H1 (cell line): ENCODE results near the gene CD79A. TPM values are rescaled to one million over a fixed set of nuclear protein-coding genes. Genes with fewer than 3 reads are reported as not detected.

Experiments used
- CTCF ChIA-PET: fragments of 300-600 bp; sonication (Branson Sonifier 250); formaldehyde crosslinking; loops from one replicate; lab custom pipeline; 2021; ENCODE audit not compliant: partially characterized antibody; lab: Charles Lee
- POLR2A ChIA-PET: fragments of 300-600 bp; sonication (Branson Sonifier 250); formaldehyde crosslinking; loops from one replicate; lab custom pipeline; 2021; ENCODE audit warnings: inconsistent platforms; ENCODE audit not compliant: partially characterized antibody; lab: Charles Lee
- DNase-seq, 2 experiments: peaks; one replicate each; pipeline versions ENCODE4 v3.0.0 to v3.0.0-alpha.2; 2010 to 2022; ENCODE audit warnings: low spot score in 2 of 2, low read depth in 1 of 2, mixed read lengths in 1 of 2
- FAIRE-seq: peaks from 2 replicates; lab custom pipeline; 2011; peaks lifted over from hg19 to GRCh38; lab: Jason Lieb, UNC
- H2AFZ ChIP-seq: 2 replicates; pipeline ENCODE4 v1.8.1; 2012; ENCODE audit warnings: low read length, inconsistent platforms
- H2AK5ac ChIP-seq: 2 replicates; pipeline ENCODE4 v1.6.1; 2013; ENCODE audit warnings: low read depth, low read length
- H2BK120ac ChIP-seq: replicated peaks from 2 replicates; pipeline ENCODE3; 2013; ENCODE audit warnings: low read depth, low read length, inconsistent platforms
- H2BK12ac ChIP-seq: 2 replicates; pipeline ENCODE4 v1.6.1; 2013; ENCODE audit warnings: low read depth, low read length
- H2BK15ac ChIP-seq: 2 replicates; pipeline ENCODE4 v1.6.1; 2013; ENCODE audit warnings: low read length
- H2BK20ac ChIP-seq: 2 replicates; pipeline ENCODE4 v1.6.1; 2013; ENCODE audit warnings: low read length
- H2BK5ac ChIP-seq: 2 replicates; pipeline ENCODE4 v1.6.1; 2013; ENCODE audit warnings: low read depth, low read length
- H3K14ac ChIP-seq: 2 replicates; pipeline ENCODE4 v1.6.1; 2013; ENCODE audit warnings: inconsistent platforms; ENCODE audit not compliant: insufficient read length
- H3K18ac ChIP-seq: 2 replicates; pipeline ENCODE4 v1.6.1; 2013; ENCODE audit warnings: low read length; ENCODE audit errors: extremely low read depth
- H3K23ac ChIP-seq: 2 replicates; pipeline ENCODE4 v1.6.1; 2013; ENCODE audit warnings: inconsistent platforms; ENCODE audit not compliant: insufficient read length
- H3K23me2 ChIP-seq: 2 replicates; pipeline ENCODE4 v1.6.1; 2013; ENCODE audit warnings: low read depth, low read length
- H3K27ac ChIP-seq: 2 replicates; pipeline ENCODE4 v1.6.1; 2011; ENCODE audit warnings: low read depth, low read length, inconsistent platforms
- H3K27me3 ChIP-seq, 4 experiments: replicated peaks in 1 of 4; 1 replicate in 1 of 4; 2 replicates in 3 of 4; pipeline versions ENCODE4 v1.6.1 to v1.8.1; 2011 to 2013; ENCODE audit warnings: low read length in 3 of 4, mild to moderate bottlenecking in 3 of 4, inconsistent platforms in 2 of 4, mixed read lengths in 2 of 4, moderate library complexity in 1 of 4; ENCODE audit not compliant: control insufficient read depth in 3 of 4, insufficient read depth in 3 of 4; ENCODE audit errors: extremely low read depth in 1 of 4
- H3K36me3 ChIP-seq, 4 experiments: 2 replicates each; pipeline versions ENCODE4 v1.6.1 to v1.8.1; 2011 to 2013; ENCODE audit warnings: mild to moderate bottlenecking in 4 of 4, low read length in 3 of 4, moderate library complexity in 2 of 4, control low read depth in 1 of 4, inconsistent platforms in 1 of 4; ENCODE audit not compliant: insufficient read depth in 4 of 4, control insufficient read depth in 2 of 4
- H3K4ac ChIP-seq: replicated peaks from 2 replicates; pipeline ENCODE3; 2013; ENCODE audit warnings: low read length, low read depth, mixed read lengths, inconsistent platforms; ENCODE audit not compliant: insufficient read length
- H3K4me1 ChIP-seq, 4 experiments: replicated peaks in 1 of 4; 1 replicate in 1 of 4; 2 replicates in 3 of 4; pipeline versions ENCODE4 v1.6.1 to v1.8.1; 2011 to 2013; ENCODE audit warnings: low read length in 3 of 4, inconsistent platforms in 2 of 4, mixed read lengths in 1 of 4; ENCODE audit not compliant: insufficient read depth in 4 of 4, control insufficient read depth in 3 of 4
- H3K4me2 ChIP-seq, 2 experiments: 2 replicates each; pipeline versions ENCODE4 v1.6.1 to v1.8.1; 2011 to 2013; ENCODE audit warnings: low read depth in 2 of 2, low read length in 2 of 2, control low read depth in 1 of 2, inconsistent platforms in 1 of 2, mild to moderate bottlenecking in 1 of 2; ENCODE audit not compliant: insufficient read depth in 1 of 2
- H3K4me3 ChIP-seq, 4 experiments: fragments of 200-600, 300-600 bp in 1 of 4; sonication (generic), shearing (Covaris generic), sonication (Bioruptor Twin) in 1 of 4; 2 replicates each; pipeline versions ENCODE4 v1.5.1 to v1.8.1; 2011 to 2016; ENCODE audit warnings: low read length in 4 of 4, low read depth in 3 of 4, control low read depth in 2 of 4, inconsistent platforms in 2 of 4, mild to moderate bottlenecking in 2 of 4, mixed read lengths in 1 of 4, moderate library complexity in 1 of 4; ENCODE audit not compliant: insufficient read depth in 2 of 4; ENCODE audit errors: extremely low read depth in 1 of 4
- H3K56ac ChIP-seq: replicated peaks from 2 replicates; pipeline ENCODE3; 2013; ENCODE audit warnings: low read depth, mild to moderate bottlenecking, mixed read lengths, low read length, inconsistent platforms; ENCODE audit not compliant: insufficient read length
- H3K79me1 ChIP-seq: 2 replicates; pipeline ENCODE4 v1.6.1; 2013; ENCODE audit warnings: low read depth, low read length, control low read depth
- H3K79me2 ChIP-seq, 2 experiments: 2 replicates each; pipeline versions ENCODE4 v1.6.1 to v1.8.1; 2012 to 2013; ENCODE audit warnings: low read length in 2 of 2, mild to moderate bottlenecking in 2 of 2, inconsistent platforms in 1 of 2; ENCODE audit not compliant: insufficient read depth in 2 of 2, control insufficient read depth in 1 of 2
- H3K9ac ChIP-seq, 4 experiments: replicated peaks in 1 of 4; 1 replicate in 1 of 4; 2 replicates in 3 of 4; pipeline versions ENCODE4 v1.6.1 to v1.8.1; 2011 to 2013; ENCODE audit warnings: low read depth in 3 of 4, low read length in 3 of 4, control low read depth in 2 of 4, mild to moderate bottlenecking in 2 of 4, moderate library complexity in 2 of 4, inconsistent platforms in 1 of 4; ENCODE audit errors: extremely low read depth in 1 of 4
- H3K9me3 ChIP-seq, 2 experiments: 2 replicates each; pipeline versions ENCODE4 v1.6.1 to v1.8.1; 2012 to 2013; ENCODE audit warnings: mild to moderate bottlenecking in 2 of 2, moderate library complexity in 2 of 2, control low read depth in 1 of 2, inconsistent platforms in 1 of 2, low read depth in 1 of 2, low read length in 1 of 2, mixed read lengths in 1 of 2; ENCODE audit not compliant: insufficient read depth in 2 of 2
- H4K20me1 ChIP-seq, 2 experiments: replicated peaks in 1 of 2; 2 replicates each; pipeline versions ENCODE3 to v1.8.1; 2011 to 2013; ENCODE audit warnings: inconsistent platforms in 2 of 2, low read length in 2 of 2, mild to moderate bottlenecking in 1 of 2; ENCODE audit not compliant: insufficient read depth in 2 of 2, control insufficient read depth in 1 of 2
- H4K5ac ChIP-seq: 2 replicates; pipeline ENCODE4 v1.6.1; 2013; ENCODE audit warnings: low read length, low read depth, mixed read lengths, inconsistent platforms; ENCODE audit not compliant: insufficient read length
- H4K8ac ChIP-seq: 2 replicates; pipeline ENCODE4 v1.8.0; 2013; ENCODE audit warnings: mild to moderate bottlenecking, moderate library complexity, low read length, inconsistent platforms; ENCODE audit not compliant: insufficient read depth; ENCODE audit errors: extremely low read depth
- H4K91ac ChIP-seq: replicated peaks from 2 replicates; pipeline ENCODE3; 2013; ENCODE audit warnings: low read length, mixed read lengths, inconsistent platforms; ENCODE audit not compliant: insufficient read length
- ASH2L ChIP-seq: fragments of 200-600, 300-600 bp; sonication (generic); IDR thresholded peaks from one replicate; pipeline ENCODE4 v1.7.1; 2017; ENCODE audit warnings: low read length
- BACH1 ChIP-seq: IDR thresholded peaks from 2 replicates; pipeline ENCODE4 v1.6.1; 2012; ENCODE audit warnings: low read length, improper control_type of control experiment
- CBX5 ChIP-seq: fragments of 300-800, 300-1000 bp; sonication (generic); IDR thresholded peaks from 2 replicates; pipeline ENCODE4 v1.7.1; 2016; ENCODE audit warnings: antibody characterized with exemption, low read length, low read depth
- CTCF ChIP-seq, 3 experiments: IDR thresholded peaks; 1 replicate in 2 of 3; 2 replicates in 1 of 3; pipeline versions ENCODE4 v1.5.1 to v1.6.1; 2011; ENCODE audit warnings: low read length in 3 of 3, mild to moderate bottlenecking in 3 of 3, inconsistent platforms in 2 of 3, low read depth in 1 of 3, moderate library complexity in 1 of 3; ENCODE audit not compliant: insufficient read depth in 1 of 3; ENCODE audit errors: control extremely low read depth in 1 of 3
- JUN ChIP-seq: IDR thresholded peaks from 2 replicates; pipeline ENCODE4 v1.6.1; 2011; ENCODE audit warnings: low read depth, mild to moderate bottlenecking, improper control_type of control experiment, low read length
- KDM5A ChIP-seq: fragments of 200-600 bp; IDR thresholded peaks from 2 replicates; pipeline ENCODE4 v1.7.1; 2012; ENCODE audit warnings: mild to moderate bottlenecking, low read length, inconsistent platforms, mixed read lengths
- MAX ChIP-seq: IDR thresholded peaks from 2 replicates; pipeline ENCODE4 v1.6.1; 2012; ENCODE audit warnings: inconsistent platforms
- RAD21 ChIP-seq, 2 experiments: IDR thresholded peaks in 1 of 2; conservative IDR thresholded peaks in 1 of 2; 2 replicates each; pipeline ENCODE4 v1.6.1; 2011; ENCODE audit warnings: low read depth in 2 of 2, low read length in 2 of 2, improper control_type of control experiment in 1 of 2, inconsistent platforms in 1 of 2, mild to moderate bottlenecking in 1 of 2, moderate library complexity in 1 of 2
- RNF2 ChIP-seq: fragments of 200-900, 300-1000 bp; sonication (generic); IDR thresholded peaks from 2 replicates; pipeline ENCODE4 v1.7.1; 2016; ENCODE audit warnings: borderline replicate concordance, low read depth, mild to moderate bottlenecking, antibody characterized with exemption, low read length; ENCODE audit not compliant: poor library complexity, severe bottlenecking; ENCODE audit errors: missing control alignments
- RXRA ChIP-seq: IDR thresholded peaks from 2 replicates; pipeline ENCODE4 v1.6.1; 2011; ENCODE audit warnings: low read depth, mild to moderate bottlenecking, low read length, moderate library complexity; ENCODE audit not compliant: insufficient read depth
- TBP ChIP-seq: IDR thresholded peaks from 2 replicates; pipeline ENCODE4 v1.6.1; 2011; ENCODE audit warnings: low read depth, low read length, improper control_type of control experiment
- WGBS, 2 experiments: shearing (Covaris generic) in 1 of 2; methylation state at CpG; one replicate each; pipeline versions ENCODE4 v1.1.6 to v1.1.7; 2013 to 2015; ENCODE audit warnings: low lambda C conversion rate in 2 of 2, mixed read lengths in 2 of 2, inconsistent platforms in 1 of 2, low coverage in 1 of 2, missing lambda C conversion rate in 1 of 2; ENCODE audit not compliant: insufficient replicate concordance in 2 of 2, insufficient coverage in 1 of 2, insufficient read length in 1 of 2; ENCODE audit errors: extremely low coverage in 1 of 2, missing lambda C conversion rate in 1 of 2; 5-methylcytosine and 5-hydroxymethylcytosine counted together
- polyA plus RNA-seq, 7 experiments: library from polyadenylated mRNA; depleted of rRNA in 3 of 7; stranded (reverse) in 5 of 7; unstranded in 2 of 7; fragments of >200 nt in 5 of 7; fragments of 200-250 nt in 2 of 7; gene quantifications; 1 replicate in 5 of 7; 2 replicates in 1 of 7; 4 replicates in 1 of 7; pipeline versions ENCODE4 v1.2.1 to v1.2.3, GENCODE V29; 2011 to 2013; ENCODE audit warnings: missing spikeins in 2 of 7, mixed read lengths in 2 of 7
- total RNA-seq: library from RNA; stranded (reverse); fragmentation: NEBNext Ultra II Directional; extraction: Animal tissue kit (Norgen Biotek cat#: 25700); gene quantifications from 2 replicates; pipeline ENCODE4 v1.2.1, GENCODE V29; 2021

The CD79A gene
- total and polyA plus RNA-seq, 2 of the 8 experiments (the other 6 are each of a cell fraction or from before 2014, with no cell fraction given), result 0.54 to 0.77 TPM

- Histone ChIP-seq H4K20me1 (no peaks in the 10 kb centered on the region), H3K4me3 (no peak overlapping the region), H2AFZ (no peak overlapping the region), H3K27me3 (no peaks in the 10 kb centered on the region; a peak in 1 of 7 replicates), H2BK5ac (no peak overlapping the region), H4K5ac (no peak overlapping the region), H2BK12ac (no peak overlapping the region), H3K4me2 (no peak overlapping the region), H3K79me2 (no peaks in the 10 kb centered on the region), H3K56ac (no peak overlapping the region), H3K23me2 (no peaks in the 10 kb centered on the region), H3K27ac (no peak overlapping the region), H3K18ac (no peak overlapping the region), H3K9ac (no peak overlapping the region; a peak in 2 of 7 replicates), H2AK5ac (no peak overlapping the region), H3K9me3 (peaks cover 4 to 24% of the 10 kb centered on the region in 2 experiments; a peak in 3 of 4 replicates), H3K4ac (no peak overlapping the region), H3K4me1 (no peaks in the 10 kb centered on the region; a peak in 1 of 7 replicates), H2BK20ac (no peak overlapping the region), H3K79me1 (no peaks in the 10 kb centered on the region), H3K14ac (no peak overlapping the region), H3K36me3 (no peaks in the 10 kb centered on the region), H4K8ac (no peak overlapping the region), H2BK15ac (no peak overlapping the region), H2BK120ac (no peak overlapping the region), H4K91ac (no peak overlapping the region), H3K23ac (no peak overlapping the region)
- no peak for FAIRE-seq
- WGBS, 2 experiments, result 41% methylated on average over 2 of the region's 2 CpGs; no CpG with 5 or more reads in 1 of the 2 experiments
- ChIA-PET POLR2A (interaction anchor here (0.6 to 1.0 kb wide), 2 partner anchors 22 to 419 kb away, joined by 4 read pairs; no protein-coding TSS in a partner anchor), CTCF (interaction anchor here (1.5 to 5.0 kb wide), 2 partner anchors 13 to 118 kb away, joined by 3 to 31 read pairs; no protein-coding TSS in a partner anchor)
- no peak for DNase-seq
- TF ChIP-seq RXRA (no peak), JUN (no peak), KDM5A (no peak), RAD21 (IDR thresholded peaks at IDR 0.05 in 1 of 2, conservative IDR thresholded peaks at IDR 0.05 in 1 of 2; ENCODE audit: low read depth in 2 of 2, low read length in 2 of 2) (no peak), RNF2 (no peak), TBP (no peak), ASH2L (no peak), CBX5 (no peak), BACH1 (no peak), CTCF (IDR thresholded peaks at IDR 0.05; ENCODE audit: control extremely low read depth in 1 of 3, insufficient read depth in 1 of 3, low read depth in 1 of 3, low read length in 3 of 3) (no peak), MAX (no peak)
Measured at GRCh38 chr19:41839211-41839610, 37.9 kb upstream of the CD79A start.
